OCI-LY7 (cell line): ENCODE results near the gene H6PD. TPM values are rescaled to one million over a fixed set of nuclear protein-coding genes. Genes with fewer than 3 reads are reported as not detected.

ENCODE experiments used
- BruUV-seq: library from RNA; stranded (reverse); fragments of 400-500 nt; replicated peaks from 2 replicates; lab custom pipeline; 2021; lab: Mats Ljungman, UMichigan
- CTCF ChIA-PET: fragments of 300-600 bp; sonication (Branson Sonifier 250); formaldehyde crosslinking; loops from one replicate; lab custom pipeline; 2022; ENCODE audit warnings: antibody characterized with exemption; ENCODE audit not compliant: unreplicated experiment; lab: Charles Lee
- POLR2A ChIA-PET: fragments of 300-600 bp; sonication (Branson Sonifier 250); formaldehyde crosslinking; loops from one replicate; lab custom pipeline; 2022; ENCODE audit warnings: antibody characterized with exemption; lab: Charles Lee
- DNase-seq: peaks from one replicate; pipeline ENCODE4 v3.0.0-alpha.2; 2015; ENCODE audit warnings: low spot score
- H2AFZ ChIP-seq: fragments of 200-600 bp; sonication (generic), shearing (Covaris generic); 2 replicates; pipeline ENCODE4 v1.6.1; 2014; ENCODE audit warnings: mild to moderate bottlenecking, antibody characterized with exemption, low read length, moderate library complexity
- H3K27ac ChIP-seq: fragments of 200-600 bp; sonication (generic); 2 replicates; pipeline ENCODE4 v1.5.1; 2014; ENCODE audit warnings: mixed run types, low read depth, mild to moderate bottlenecking, moderate library complexity, low read length, inconsistent platforms; ENCODE audit not compliant: poor library complexity, severe bottlenecking
- H3K36me3 ChIP-seq: fragments of 200-600 bp; sonication (generic); 2 replicates; pipeline ENCODE4 v1.6.1; 2014; ENCODE audit warnings: mild to moderate bottlenecking, antibody characterized with exemption, low read length, moderate library complexity, mixed read lengths; ENCODE audit not compliant: insufficient read depth
- H3K4me1 ChIP-seq: fragments of 200-600 bp; sonication (generic); 2 replicates; pipeline ENCODE4 v1.5.1; 2014; ENCODE audit warnings: mild to moderate bottlenecking, low read length; ENCODE audit not compliant: insufficient read depth, poor library complexity, severe bottlenecking
- H3K4me2 ChIP-seq: fragments of 200-600 bp; sonication (generic); 2 replicates; pipeline ENCODE4 v1.6.1; 2014; ENCODE audit warnings: mild to moderate bottlenecking, low read length
- H3K4me3 ChIP-seq: fragments of 200-600 bp; sonication (generic); 2 replicates; pipeline ENCODE4 v1.5.1; 2014; ENCODE audit warnings: mild to moderate bottlenecking, low read depth, low read length; ENCODE audit not compliant: poor library complexity, severe bottlenecking
- H3K79me2 ChIP-seq: fragments of 200-600 bp; sonication (generic); 2 replicates; pipeline ENCODE4 v1.6.1; 2016; ENCODE audit warnings: low read depth, mild to moderate bottlenecking, low read length, moderate library complexity, mixed read lengths; ENCODE audit not compliant: insufficient read depth
- H3K9me2 ChIP-seq: fragments of 200-600 bp; sonication (generic); 2 replicates; pipeline ENCODE4 v1.6.1; 2016; ENCODE audit warnings: mild to moderate bottlenecking, low read length, mixed read lengths; ENCODE audit not compliant: insufficient read depth
- H3K9me3 ChIP-seq: fragments of 200-600 bp; sonication (generic); 2 replicates; pipeline ENCODE4 v1.6.1; 2014; ENCODE audit warnings: mild to moderate bottlenecking, mixed run types, low read length, mixed read lengths
- H4K20me1 ChIP-seq: fragments of 200-600 bp; sonication (generic); 2 replicates; pipeline ENCODE4 v1.6.1; 2014; ENCODE audit warnings: mild to moderate bottlenecking, antibody characterized with exemption, low read length, moderate library complexity, mixed read lengths; ENCODE audit not compliant: insufficient read depth
- CTCF ChIP-seq: fragments of 200-600 bp; sonication (generic); conservative IDR thresholded peaks from 2 replicates; pipeline ENCODE4 v1.5.1; 2014; ENCODE audit warnings: mild to moderate bottlenecking, antibody characterized with exemption, low read length, moderate library complexity, mixed read lengths
- EZH2phosphoT487 ChIP-seq: fragments of 200-600 bp; sonication (generic); IDR thresholded peaks from 2 replicates; pipeline ENCODE4 v1.6.1; 2018; ENCODE audit warnings: low read depth, borderline replicate concordance, mild to moderate bottlenecking, mixed run types, antibody characterized with exemption, low read length, moderate library complexity, mixed read lengths
- intact Hi-C: fragments of 100-400 bp; cut with micrococcal nuclease; formaldehyde crosslinking; loops from one replicate; pipeline ENCODE4 v1.10.0; 2022; ENCODE audit not compliant: unreplicated experiment
- total RNA-seq, 2 experiments: library from RNA; depleted of rRNA in 1 of 2; stranded (reverse); fragments of >200 nt in 1 of 2; shearing (Covaris generic) in 1 of 2; gene quantifications; 2 replicates each; pipeline ENCODE4 v1.2.3, GENCODE V29; 2014 to 2022

The H6PD gene
- total RNA-seq, 2 experiments from 2014 or later = 8.5 to 22.1 TPM

GRCh38 chr1:9291914-9292360 lies 57.4 kb downstream of the H6PD start:
- intact Hi-C loops = loop anchor here (2.0 to 5.0 kb wide), 2 partner anchors 120 to 137 kb away; no protein-coding TSS in a partner anchor
- Histone ChIP-seq H3K79me2 (peaks cover 16% of the 10 kb centered on the region; the same call in 1 of the 2 replicates), H3K9me3 (peaks cover 6% of the 10 kb centered on the region; the same call in 1 of the 2 replicates), H3K27ac (no peak overlapping the region), H3K36me3 (no peaks in the 10 kb centered on the region), H2AFZ (no peak overlapping the region), H3K9me2 (no peaks in the 10 kb centered on the region), H3K4me2 (peak overlapping the region; percentile 57; the same call in 1 of the 2 replicates), H3K4me3 (no peak overlapping the region), H4K20me1 (peaks cover 17% of the 10 kb centered on the region; the same call in 1 of the 2 replicates), H3K4me1 (peaks cover 31% of the 10 kb centered on the region)
- TF ChIP-seq EZH2phosphoT487 = no peak
- TF ChIP-seq CTCF = no peak
- ChIA-PET POLR2A (interaction anchor here (0.7 kb wide), 1 partner anchor 688 kb away, joined by 3 read pairs; no protein-coding TSS in a partner anchor), CTCF (no interaction called here)
- DNase-seq = no peak
- BruUV-seq = no TSS peak

GRCh38 chr1:9292361-9293240 lies 58.0 kb downstream of the H6PD start, which contains the start of gene SPSB1:
Gene SPSB1, plus strand, starts transcription at chr1:9292894. Its CDS starts 62,998 bp downstream, at chr1:9355892.
- peak within 1 kb of the TSS; percentile 4; the same call in 1 of the 2 replicates for H2AFZ ChIP-seq
- no peaks in the 10 kb centered on the region for H3K36me3 ChIP-seq
- H3K79me2 ChIP-seq = peaks cover 18% of the 10 kb centered on the region; the same call in 1 of the 2 replicates
- no peak within 1 kb of the TSS for H3K27ac ChIP-seq
- TF ChIP-seq CTCF (peak; percentile 34; the same call in 1 of the 2 replicates), EZH2phosphoT487 (no peak)
- CTCF ChIA-PET = no interaction called here
- H3K9me3 ChIP-seq = peaks cover 6% of the 10 kb centered on the region; the same call in 1 of the 2 replicates
- intact Hi-C loops = loop anchor here (2.0 to 5.0 kb wide), 2 partner anchors 120 to 136 kb away; no protein-coding TSS in a partner anchor
- no peaks in the 10 kb centered on the region for H3K9me2 ChIP-seq
- H3K4me3 ChIP-seq = peak within 1 kb of the TSS; percentile 78
- peaks cover 31% of the 10 kb centered on the region for H3K4me1 ChIP-seq
- DNase-seq = peak; percentile 91
- H4K20me1 ChIP-seq = peaks cover 17% of the 10 kb centered on the region; the same call in 1 of the 2 replicates
- POLR2A ChIA-PET = no interaction called here
- H3K4me2 ChIP-seq = peak within 1 kb of the TSS; percentile 80
- BruUV-seq = no TSS peak
